SJSA1 (cell line): ENCODE results near the gene CACNB4. TPM values are rescaled to one million over a fixed set of nuclear protein-coding genes. Genes with fewer than 3 reads are reported as not detected.
"Not testable (repeated sequence)": the region's sequence is repeated elsewhere in the genome, so short reads cannot be mapped to it uniquely, and the experiment has no call there.

Experiments used
- DNase-seq, 2 experiments: peaks; one replicate each; pipeline ENCODE4 v3.0.0-alpha.2; 2015 to 2020; ENCODE audit warnings: low spot score in 2 of 2, low read depth in 1 of 2
- H3K27ac ChIP-seq: fragments of 250-450 bp; sonication (Bioruptor Pico); 2 replicates; pipeline ENCODE4 v1.5.1; 2020; ENCODE audit warnings: mild to moderate bottlenecking, moderate library complexity
- H3K27me3 ChIP-seq: fragments of 250-450 bp; sonication (Bioruptor Pico); replicated peaks from 2 replicates; pipeline ENCODE4 v1.5.1; 2020; ENCODE audit warnings: mild to moderate bottlenecking, moderate library complexity
- H3K36me3 ChIP-seq: fragments of 250-450 bp; sonication (Bioruptor Pico); 2 replicates; pipeline ENCODE4 v1.5.1; 2020; ENCODE audit warnings: mild to moderate bottlenecking
- H3K4me1 ChIP-seq: fragments of 250-450 bp; sonication (Bioruptor Pico); replicated peaks from 2 replicates; pipeline ENCODE4 v1.6.1; 2021; ENCODE audit warnings: mild to moderate bottlenecking
- H3K4me3 ChIP-seq: fragments of 250-450 bp; sonication (Bioruptor Pico); 2 replicates; pipeline ENCODE4 v1.5.1; 2020; ENCODE audit warnings: mild to moderate bottlenecking
- H3K9me3 ChIP-seq: fragments of 250-450 bp; sonication (Bioruptor Pico); replicated peaks from 2 replicates; pipeline ENCODE4 v1.5.1; 2020; ENCODE audit warnings: mild to moderate bottlenecking
- total RNA-seq: library from RNA; depleted of rRNA; stranded (reverse); fragments of >200 nt; shearing (Covaris generic); gene quantifications from 2 replicates; pipeline ENCODE4 v1.2.3, GENCODE V29; 2014

The CACNB4 gene
- total RNA-seq, 1 experiment from 2014 or later: not detected

GRCh38 chr2:151817929-151818328, 280.9 kb downstream of the CACNB4 start:
- Histone ChIP-seq H3K9me3 (no peaks in the 10 kb centered on the region), H3K27ac (no peak overlapping the region), H3K36me3 (peaks cover 7% of the 10 kb centered on the region; the same call in 1 of the 2 replicates), H3K27me3 (no peaks in the 10 kb centered on the region), H3K4me3 (no peak overlapping the region), H3K4me1 (no peaks in the 10 kb centered on the region)
- no peak for DNase-seq

- Histone ChIP-seq H3K9me3 (no peaks in the 10 kb centered on the region), H3K4me3 (no peak overlapping the region), H3K27ac (no peak overlapping the region), H3K36me3 (peaks cover 15% of the 10 kb centered on the region; the same call in 1 of the 2 replicates), H3K4me1 (no peaks in the 10 kb centered on the region), H3K27me3 (no peaks in the 10 kb centered on the region)
- no peak for DNase-seq
These were observed 282.0 kb downstream of the CACNB4 start for GRCh38 chr2:151816843-151817242.

GRCh38 chr2:151815821-151816489, 282.9 kb downstream of the CACNB4 start:
- Histone ChIP-seq H3K4me1 (no peaks in the 10 kb centered on the region), H3K36me3 (peaks cover 19% of the 10 kb centered on the region), H3K4me3 (no peak overlapping the region), H3K27ac (no peak overlapping the region), H3K27me3 (no peaks in the 10 kb centered on the region), H3K9me3 (no peaks in the 10 kb centered on the region)
- no peak for DNase-seq

GRCh38 chr2:151810489-151810888, 288.4 kb downstream of the CACNB4 start:
- H3K27me3 ChIP-seq: no peaks in the 10 kb centered on the region
- H3K9me3 ChIP-seq: no peaks in the 10 kb centered on the region
- no peak overlapping the region for H3K27ac ChIP-seq
- no peak for DNase-seq
- H3K4me1 ChIP-seq: no peaks in the 10 kb centered on the region
- no peak overlapping the region for H3K4me3 ChIP-seq
- peaks cover 43% of the 10 kb centered on the region for H3K36me3 ChIP-seq

GRCh38 chr2:151809073-151809383, 289.8 kb downstream of the CACNB4 start:
- H3K36me3 ChIP-seq: peaks cover 48% of the 10 kb centered on the region

DNA sequence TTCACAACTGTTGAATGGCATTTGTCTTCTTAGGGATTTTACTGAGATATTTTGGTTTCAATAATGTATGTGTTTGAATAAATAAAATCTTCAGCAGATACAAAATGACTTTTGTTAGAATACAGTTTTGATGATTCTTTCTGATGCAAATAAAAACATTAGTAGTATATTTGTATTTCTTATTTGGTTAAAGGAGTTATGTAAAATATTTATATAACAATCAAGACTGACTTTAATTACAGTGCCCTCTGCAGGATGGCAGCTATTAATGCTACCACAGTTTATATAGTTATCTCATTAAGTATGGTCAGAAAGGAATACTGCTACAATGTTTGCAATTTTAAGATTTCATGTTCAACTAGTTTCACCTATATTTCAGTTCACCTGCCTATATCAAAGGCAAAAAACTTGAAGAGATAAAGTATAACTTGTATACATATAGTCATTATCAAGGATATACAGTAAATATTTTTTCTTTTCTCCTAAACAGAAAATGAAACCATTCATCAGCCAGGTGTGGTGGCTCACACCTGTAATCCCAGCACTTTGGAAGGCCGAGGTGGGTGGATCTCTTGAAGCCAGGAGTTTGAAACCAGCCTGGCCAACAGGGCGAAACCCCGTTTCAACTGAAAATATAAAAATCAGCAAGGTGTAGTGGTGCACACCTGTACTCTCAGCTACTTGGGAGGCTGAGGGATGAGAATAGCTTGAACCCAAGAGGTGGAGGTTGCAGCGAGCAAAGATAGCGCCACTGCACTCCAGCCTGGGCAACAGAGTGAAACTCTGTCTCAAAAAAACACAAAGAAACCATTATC, 290.4 kb downstream of the CACNB4 start:
- H3K4me1 ChIP-seq: no peaks in the 10 kb centered on the region
- H3K9me3 ChIP-seq: no peaks in the 10 kb centered on the region
- H3K4me3 ChIP-seq: no peak overlapping the region
- H3K27me3 ChIP-seq: no peaks in the 10 kb centered on the region
- peaks cover 48% of the 10 kb centered on the region for H3K36me3 ChIP-seq
- DNase-seq: no peak
- no peak overlapping the region for H3K27ac ChIP-seq

More at GRCh38 chr2:151809073-151809383, 289.8 kb downstream of the CACNB4 start:
- DNase-seq: no peak
- Histone ChIP-seq H3K4me1 (no peaks in the 10 kb centered on the region), H3K9me3 (no peaks in the 10 kb centered on the region), H3K27me3 (no peaks in the 10 kb centered on the region), H3K27ac (no peak overlapping the region), H3K4me3 (no peak overlapping the region)

DNA sequence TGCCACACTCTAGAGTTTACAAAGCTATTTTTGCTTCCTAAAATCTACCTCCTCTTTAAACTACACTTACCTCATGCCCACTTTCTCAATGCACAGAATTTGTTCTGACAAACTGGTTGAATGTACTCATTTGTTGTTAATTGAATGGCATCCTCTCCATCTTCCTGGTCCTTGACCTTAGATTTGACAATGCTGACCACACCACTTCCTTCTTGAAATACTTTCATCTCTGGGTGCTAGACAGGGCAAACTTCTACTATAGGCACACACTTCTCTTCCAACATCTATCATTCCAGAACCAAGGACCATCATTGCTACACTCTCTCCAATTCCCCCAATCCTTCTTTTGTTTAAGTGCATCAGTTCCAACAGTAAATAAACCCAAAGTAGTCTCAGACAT, 292.9 kb downstream of the CACNB4 start:
- no peak for DNase-seq
- no peaks in the 10 kb centered on the region for H3K27me3 ChIP-seq
- H3K27ac ChIP-seq: no peak overlapping the region
- H3K4me3 ChIP-seq: no peak overlapping the region
- H3K4me1 ChIP-seq: no peaks in the 10 kb centered on the region
- H3K36me3 ChIP-seq: peaks cover 45% of the 10 kb centered on the region
- H3K9me3 ChIP-seq: no peaks in the 10 kb centered on the region

GRCh38 chr2:151805343-151805742, 293.5 kb downstream of the CACNB4 start:
- H3K27ac ChIP-seq: no peak overlapping the region
- no peak overlapping the region for H3K4me3 ChIP-seq
- no peak for DNase-seq
- H3K9me3 ChIP-seq: no peaks in the 10 kb centered on the region
- peaks cover 38% of the 10 kb centered on the region for H3K36me3 ChIP-seq
- H3K27me3 ChIP-seq: no peaks in the 10 kb centered on the region
- no peaks in the 10 kb centered on the region for H3K4me1 ChIP-seq

DNA sequence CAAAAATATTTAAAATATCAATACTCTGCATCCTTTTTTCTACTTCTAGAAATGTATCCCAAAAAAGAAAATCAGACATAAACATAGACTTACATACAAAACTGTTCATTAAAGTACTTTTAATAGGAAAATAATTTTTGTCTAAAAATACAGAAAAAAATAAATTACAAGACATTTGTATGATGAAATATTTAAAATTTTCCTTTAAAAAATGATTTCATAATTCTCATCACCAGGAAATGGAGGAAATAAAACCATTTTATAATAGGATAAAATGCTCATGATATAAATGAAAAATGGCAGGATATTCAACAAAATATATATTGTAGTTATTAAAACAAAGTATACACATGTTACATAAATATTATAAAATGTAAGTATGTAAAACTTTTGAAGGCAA, 295.0 kb downstream of the CACNB4 start:
- Histone ChIP-seq H3K27me3 (no peaks in the 10 kb centered on the region), H3K9me3 (no peaks in the 10 kb centered on the region), H3K27ac (no peak overlapping the region), H3K36me3 (peaks cover 35% of the 10 kb centered on the region), H3K4me1 (no peaks in the 10 kb centered on the region), H3K4me3 (no peak overlapping the region)
- no peak for DNase-seq

- DNase-seq: no peak
- H3K27ac ChIP-seq: no peak overlapping the region
- H3K27me3 ChIP-seq: no peaks in the 10 kb centered on the region
- H3K4me1 ChIP-seq: no peaks in the 10 kb centered on the region
- no peaks in the 10 kb centered on the region for H3K9me3 ChIP-seq
- H3K4me3 ChIP-seq: no peak overlapping the region
- H3K36me3 ChIP-seq: peaks cover 33% of the 10 kb centered on the region
These were observed 296.5 kb downstream of the CACNB4 start for GRCh38 chr2:151802315-151802714.

- H3K4me3 ChIP-seq: no peak overlapping the region
- no peak overlapping the region for H3K27ac ChIP-seq
- H3K9me3 ChIP-seq: no peaks in the 10 kb centered on the region
- DNase-seq: no peak
- H3K4me1 ChIP-seq: no peaks in the 10 kb centered on the region
- no peaks in the 10 kb centered on the region for H3K27me3 ChIP-seq
- H3K36me3 ChIP-seq: peaks cover 13% of the 10 kb centered on the region
These were observed 299.0 kb downstream of the CACNB4 start for GRCh38 chr2:151799886-151800292.

GRCh38 chr2:151796774-151797173, 302.1 kb downstream of the CACNB4 start:
- H3K4me1 ChIP-seq: no peaks in the 10 kb centered on the region
- no peaks in the 10 kb centered on the region for H3K27me3 ChIP-seq
- H3K36me3 ChIP-seq: no peaks in the 10 kb centered on the region
- H3K27ac ChIP-seq: no peak overlapping the region
- H3K9me3 ChIP-seq: no peaks in the 10 kb centered on the region
- no peak overlapping the region for H3K4me3 ChIP-seq
- DNase-seq: no peak

- DNase-seq: no peak
- Histone ChIP-seq H3K27ac (no peak overlapping the region), H3K4me1 (no peaks in the 10 kb centered on the region), H3K36me3 (no peaks in the 10 kb centered on the region), H3K4me3 (no peak overlapping the region), H3K9me3 (no peaks in the 10 kb centered on the region), H3K27me3 (no peaks in the 10 kb centered on the region)
These were observed 303.1 kb downstream of the CACNB4 start for GRCh38 chr2:151795646-151796240.

DNA sequence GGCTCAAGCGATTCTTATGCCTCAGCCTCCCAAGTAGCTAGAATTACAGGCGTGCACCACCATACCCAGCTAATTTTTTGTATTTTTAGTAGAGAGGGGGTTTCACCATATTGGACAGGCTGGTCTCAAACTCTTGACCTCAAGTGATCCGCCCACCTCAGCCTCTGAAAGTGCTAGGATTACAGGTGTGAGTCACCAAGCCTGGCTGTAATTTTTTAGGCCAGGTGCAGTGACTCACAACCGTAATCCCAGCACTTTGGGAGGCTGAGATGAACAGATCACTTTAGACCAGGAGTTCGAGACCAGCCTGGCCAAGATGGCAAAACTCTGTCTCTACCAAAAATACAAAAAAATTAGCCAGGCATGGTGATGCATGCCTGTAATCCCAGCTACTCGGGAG, 304.4 kb downstream of the CACNB4 start:
- not testable (repeated sequence) for H3K9me3 ChIP-seq, H3K4me1 ChIP-seq, DNase-seq, H3K4me3 ChIP-seq, H3K36me3 ChIP-seq, H3K27me3 ChIP-seq, H3K27ac ChIP-seq
